ENCODE results near the gene GSTA1. TPM values are rescaled to one million over a fixed set of nuclear protein-coding genes. Genes with fewer than 3 reads are reported as not detected.
"Not testable (repeated sequence)": the region's sequence is repeated elsewhere in the genome, so short reads cannot be mapped to it uniquely, and the experiment has no call there.

GSTA1 gene
- total RNA-seq, 6 donors from 2014 or later: 1.2 to 60.9 (median 8.3) TPM

DNA sequence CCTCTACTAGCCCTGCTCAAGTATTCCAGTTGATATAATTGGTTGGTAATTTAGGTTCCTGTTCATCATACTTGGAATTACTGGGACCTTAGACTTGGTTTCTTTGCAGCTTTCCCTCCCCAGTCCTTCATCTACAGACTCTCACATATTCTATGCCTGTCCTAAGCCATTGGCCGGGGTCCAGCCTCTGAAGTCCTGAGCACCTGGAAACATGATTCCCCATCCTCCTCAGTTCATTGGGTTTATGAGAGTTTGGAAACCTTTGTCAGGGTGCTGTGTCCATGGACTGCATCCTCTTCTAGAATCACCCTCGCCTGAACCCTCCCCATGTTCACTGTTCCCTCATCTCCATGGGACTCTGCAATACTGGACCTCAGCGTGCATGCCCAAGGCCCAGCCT is 49.2 kb downstream of the GSTA1 start:
- DNase-seq (no peak), ATAC-seq (ENCODE audit: low FRiP score in 2 of 2) (no peak)
- 79 to 90% methylated on average over 3 of the region's 3 CpGs for WGBS, 2 donors

DNA sequence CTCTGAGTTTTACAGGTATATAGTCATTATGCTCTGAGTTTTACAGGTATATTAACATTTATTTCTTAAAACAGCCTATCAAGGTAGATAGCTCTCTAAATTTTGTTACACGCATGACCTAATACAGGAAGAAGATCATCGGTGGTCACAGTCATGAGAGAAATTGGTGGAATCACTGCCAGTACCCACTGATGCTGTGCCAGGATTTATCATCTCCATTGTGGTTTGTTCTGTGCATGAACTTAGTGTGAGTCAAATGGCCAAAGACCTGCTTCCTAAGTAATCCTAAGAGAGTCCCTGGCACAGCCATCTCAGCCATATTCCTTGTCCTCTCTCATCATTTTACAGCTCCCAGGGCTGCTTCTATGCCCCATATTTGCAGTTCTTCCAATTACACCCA is 50.5 kb downstream of the GSTA1 start:
- ATAC-seq (ENCODE audit: low FRiP score in 2 of 2); H3K9me3 ChIP-seq; H3K4me3 ChIP-seq; H3K27ac ChIP-seq; H3K4me1 ChIP-seq; H3K36me3 ChIP-seq; DNase-seq; H3K27me3 ChIP-seq: not testable (repeated sequence)
- WGBS, 2 donors: 86 to 100% methylated on average over 2 of the region's 2 CpGs

More for the DNA sequence above, 49.2 kb downstream of the GSTA1 start:
- Histone ChIP-seq H3K4me3 (no peak overlapping the region), H3K27me3 (no peaks in the 10 kb centered on the region), H3K9me3 (no peaks in the 10 kb centered on the region), H3K4me1 (no peaks in the 10 kb centered on the region), H3K27ac (no peak overlapping the region), H3K36me3 (no peaks in the 10 kb centered on the region)
- TF ChIP-seq, protein P1, sequence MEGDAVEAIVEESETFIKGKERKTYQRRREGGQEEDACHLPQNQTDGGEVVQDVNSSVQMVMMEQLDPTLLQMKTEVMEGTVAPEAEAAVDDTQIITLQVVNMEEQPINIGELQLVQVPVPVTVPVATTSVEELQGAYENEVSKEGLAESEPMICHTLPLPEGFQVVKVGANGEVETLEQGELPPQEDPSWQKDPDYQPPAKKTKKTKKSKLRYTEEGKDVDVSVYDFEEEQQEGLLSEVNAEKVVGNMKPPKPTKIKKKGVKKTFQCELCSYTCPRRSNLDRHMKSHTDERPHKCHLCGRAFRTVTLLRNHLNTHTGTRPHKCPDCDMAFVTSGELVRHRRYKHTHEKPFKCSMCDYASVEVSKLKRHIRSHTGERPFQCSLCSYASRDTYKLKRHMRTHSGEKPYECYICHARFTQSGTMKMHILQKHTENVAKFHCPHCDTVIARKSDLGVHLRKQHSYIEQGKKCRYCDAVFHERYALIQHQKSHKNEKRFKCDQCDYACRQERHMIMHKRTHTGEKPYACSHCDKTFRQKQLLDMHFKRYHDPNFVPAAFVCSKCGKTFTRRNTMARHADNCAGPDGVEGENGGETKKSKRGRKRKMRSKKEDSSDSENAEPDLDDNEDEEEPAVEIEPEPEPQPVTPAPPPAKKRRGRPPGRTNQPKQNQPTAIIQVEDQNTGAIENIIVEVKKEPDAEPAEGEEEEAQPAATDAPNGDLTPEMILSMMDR (IDR thresholded peaks at IDR 0.05): no peak
- no peak for TF ChIP-seq EP300 (IDR thresholded peaks at IDR 0.05)
- TF ChIP-seq POLR2AphosphoS5 (IDR thresholded peaks at IDR 0.05): no peak
- no peak for TF ChIP-seq POLR2A (IDR thresholded peaks at IDR 0.05)

DNA sequence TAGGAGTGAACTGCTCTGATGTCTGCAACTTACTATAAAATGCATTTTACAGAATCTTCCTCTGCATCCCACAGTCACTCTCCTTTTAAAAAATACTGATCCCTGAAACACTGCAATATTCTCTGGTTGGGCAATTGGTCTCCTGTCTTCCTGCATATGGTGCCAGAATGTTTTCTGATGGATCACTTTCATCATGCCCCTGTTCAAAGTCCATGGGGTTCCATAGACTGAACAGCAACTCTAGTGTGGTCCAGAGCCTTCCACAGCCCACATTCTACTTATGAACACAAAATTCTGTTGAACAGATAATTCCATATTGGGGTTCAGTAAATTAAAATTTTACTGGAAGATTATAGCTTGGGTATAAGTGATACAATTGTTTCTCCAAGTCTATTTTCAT is 51.3 kb downstream of the GSTA1 start:
- Histone ChIP-seq H3K4me3 (no peak overlapping the region), H3K36me3 (no peaks in the 10 kb centered on the region), H3K9me3 (no peaks in the 10 kb centered on the region), H3K27ac (no peak overlapping the region), H3K4me1 (no peaks in the 10 kb centered on the region), H3K27me3 (no peaks in the 10 kb centered on the region)
- TF ChIP-seq EP300 (IDR thresholded peaks at IDR 0.05) (no peak), POLR2A (IDR thresholded peaks at IDR 0.05) (no peak), POLR2AphosphoS5 (IDR thresholded peaks at IDR 0.05) (no peak)
- TF ChIP-seq, protein P1 (IDR thresholded peaks at IDR 0.05): no peak
- ATAC-seq (ENCODE audit: low FRiP score in 2 of 2): no peak
- DNase-seq: no peak

DNA sequence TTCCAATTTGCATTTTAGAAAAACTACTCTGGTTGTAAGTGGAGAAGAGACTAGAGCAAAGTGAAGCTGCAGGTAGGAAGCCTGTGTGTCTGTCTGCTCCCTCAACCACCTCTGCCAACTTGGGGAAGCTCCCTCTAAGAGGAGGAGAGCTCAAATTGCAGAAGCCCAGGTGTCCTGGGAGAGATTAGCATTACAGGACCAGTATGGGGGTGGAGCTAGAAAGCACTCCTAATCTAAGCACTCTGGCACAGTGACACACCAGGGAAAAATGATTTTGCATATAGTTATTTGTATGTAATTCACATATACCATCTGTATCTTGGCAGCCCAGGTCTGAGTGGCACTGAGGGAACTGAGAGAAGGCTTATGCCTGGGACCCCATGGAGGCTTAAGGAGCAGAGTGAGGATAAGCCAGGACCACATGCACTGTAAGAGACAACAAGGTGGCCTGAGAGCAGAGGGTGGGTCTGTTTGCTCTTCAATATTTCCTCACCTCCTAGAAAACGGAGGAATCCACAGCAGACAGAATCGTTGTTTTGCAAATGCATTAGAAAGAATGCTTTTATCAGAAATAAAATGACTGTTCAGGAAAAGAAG is 54.0 kb downstream of the GSTA1 start:
- no peak for ATAC-seq (ENCODE audit: low FRiP score in 2 of 2)
- WGBS, 2 donors: 57 to 61% methylated on average over 2 of the region's 2 CpGs
- H3K9me3 ChIP-seq: no peaks in the 10 kb centered on the region
- H3K27ac ChIP-seq: no peak overlapping the region
- DNase-seq: no peak
- H3K36me3 ChIP-seq: no peaks in the 10 kb centered on the region
- TF ChIP-seq, protein P1 (IDR thresholded peaks at IDR 0.05): no peak
- TF ChIP-seq EP300 (IDR thresholded peaks at IDR 0.05): no peak
- no peak for TF ChIP-seq POLR2A (IDR thresholded peaks at IDR 0.05)
- no peak for TF ChIP-seq POLR2AphosphoS5 (IDR thresholded peaks at IDR 0.05)
- no peak overlapping the region for H3K4me3 ChIP-seq
- no peaks in the 10 kb centered on the region for H3K27me3 ChIP-seq
- H3K4me1 ChIP-seq: no peaks in the 10 kb centered on the region

DNA sequence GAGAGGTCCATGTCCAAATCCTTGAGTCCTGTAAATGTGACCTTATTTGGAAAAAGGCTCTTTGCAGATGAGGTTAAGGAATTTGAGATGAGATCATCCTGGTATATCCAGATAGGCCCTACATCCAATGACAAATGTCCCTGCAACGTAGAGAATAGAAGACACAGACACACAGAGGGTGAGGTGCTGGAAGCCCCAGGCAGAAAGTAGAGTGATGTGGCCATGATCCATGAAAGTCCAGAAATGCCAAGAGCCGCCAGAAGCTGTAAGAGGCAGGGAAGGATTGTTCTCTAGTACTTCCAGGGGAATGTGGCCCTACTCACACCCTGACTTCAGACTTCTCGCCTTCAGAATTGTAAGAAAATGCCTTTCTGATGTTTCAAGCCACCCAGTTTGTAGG is 56.3 kb downstream of the GSTA1 start:
- not testable (repeated sequence) for H3K27ac ChIP-seq; H3K9me3 ChIP-seq; ATAC-seq (ENCODE audit: low FRiP score in 2 of 2); H3K36me3 ChIP-seq; H3K4me3 ChIP-seq; DNase-seq; H3K4me1 ChIP-seq; H3K27me3 ChIP-seq
- WGBS, 2 donors: 69 to 82% methylated on average over 3 of the region's 3 CpGs

DNA sequence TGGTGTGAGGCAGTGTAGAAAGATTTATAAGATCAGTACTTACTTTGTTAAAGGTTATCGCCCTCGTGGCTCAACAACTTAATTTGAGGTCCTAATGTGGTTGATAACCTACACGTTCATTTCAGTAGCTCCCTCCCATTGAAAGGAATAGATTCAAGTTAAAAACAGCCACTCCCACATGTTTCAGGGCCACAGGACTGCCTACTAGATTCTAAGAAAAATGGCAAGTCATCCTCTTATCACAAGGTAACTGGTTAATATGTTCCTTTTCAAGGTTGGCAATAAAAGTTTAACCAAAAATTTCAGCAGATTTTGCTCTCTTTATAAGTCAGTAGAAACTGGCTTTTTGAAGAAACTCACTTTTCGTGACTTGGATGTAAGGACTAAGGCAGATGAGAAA is 57.4 kb downstream of the GSTA1 start:
- H3K4me1 ChIP-seq: no peaks in the 10 kb centered on the region
- no peaks in the 10 kb centered on the region for H3K27me3 ChIP-seq
- H3K27ac ChIP-seq: no peak overlapping the region
- TF ChIP-seq POLR2AphosphoS5 (IDR thresholded peaks at IDR 0.05) (no peak), POLR2A (IDR thresholded peaks at IDR 0.05) (no peak), EP300 (IDR thresholded peaks at IDR 0.05) (no peak)
- TF ChIP-seq, protein P1 (IDR thresholded peaks at IDR 0.05): no peak
- DNase-seq (no peak), ATAC-seq (ENCODE audit: low FRiP score in 2 of 2) (no peak)
- H3K36me3 ChIP-seq: no peaks in the 10 kb centered on the region
- no peak overlapping the region for H3K4me3 ChIP-seq
- WGBS, 2 donors: 60 to 68% methylated on average over 4 of the region's 4 CpGs
- H3K9me3 ChIP-seq: no peaks in the 10 kb centered on the region
